HG02981 (cell line): ENCODE data around the gene CSDE1.

Source experiments
- ATAC-seq: cut with Tn5 transposase; IDR thresholded peaks from one replicate; pipeline ENCODE4 v1.9.1; 2021; ENCODE audit warnings: mild to moderate bottlenecking, moderate library complexity; ENCODE audit not compliant: unreplicated experiment

CSDE1 gene

DNA sequence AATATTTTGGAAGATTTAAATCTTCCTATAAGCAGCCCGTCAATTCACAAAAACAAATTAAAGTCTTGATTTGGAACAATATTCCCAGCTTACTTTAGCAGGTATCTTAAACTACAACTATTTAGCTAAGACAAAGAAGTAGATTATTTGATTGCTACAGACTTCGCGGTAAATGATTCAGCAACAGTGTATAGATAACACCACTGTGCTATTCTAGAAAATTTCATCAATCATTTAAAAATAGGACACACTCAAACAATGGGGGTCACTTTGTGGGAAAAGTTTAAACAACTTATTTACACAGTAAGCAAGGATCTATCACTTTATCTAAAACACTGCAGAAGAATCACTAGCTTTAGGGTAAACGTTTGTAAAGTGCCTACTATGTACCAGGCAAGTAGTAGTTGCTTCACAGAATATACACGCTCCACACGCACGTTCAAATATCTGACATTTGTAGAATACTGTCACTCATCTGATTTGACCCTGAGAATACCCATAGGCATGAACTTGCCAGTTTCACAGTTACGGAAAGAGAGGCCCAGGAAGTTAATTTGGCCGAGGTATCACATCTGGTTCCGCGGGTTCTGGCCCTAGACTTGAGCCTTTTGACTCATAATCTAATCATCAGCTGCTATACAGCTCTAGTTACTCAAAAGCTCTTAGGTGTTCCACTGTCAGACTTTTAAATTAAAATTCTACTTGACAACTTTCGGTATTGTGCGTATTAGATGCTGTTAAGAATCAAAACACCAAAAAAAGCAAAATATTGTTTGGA lies 88.8 kb downstream of the CSDE1 start:
- no peak for ATAC-seq

DNA sequence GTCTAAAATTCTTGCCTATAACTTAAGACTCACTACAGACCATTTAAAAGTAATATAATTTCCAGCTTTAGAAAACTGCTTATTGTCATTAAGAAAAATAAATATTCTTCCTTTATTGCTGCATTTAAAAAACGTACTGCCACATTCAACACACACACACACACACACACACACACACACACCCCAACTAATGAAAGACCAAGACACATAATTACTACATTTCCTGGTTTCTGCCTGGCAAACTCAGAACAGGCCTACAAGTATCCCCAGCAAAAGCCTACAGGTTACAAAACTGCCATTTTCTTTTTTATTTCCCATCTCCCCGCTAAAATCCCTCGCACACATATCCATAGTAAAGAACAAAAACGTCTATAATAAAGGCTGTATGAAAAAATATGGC lies 89.4 kb downstream of the CSDE1 start:
- ATAC-seq: no peak

DNA sequence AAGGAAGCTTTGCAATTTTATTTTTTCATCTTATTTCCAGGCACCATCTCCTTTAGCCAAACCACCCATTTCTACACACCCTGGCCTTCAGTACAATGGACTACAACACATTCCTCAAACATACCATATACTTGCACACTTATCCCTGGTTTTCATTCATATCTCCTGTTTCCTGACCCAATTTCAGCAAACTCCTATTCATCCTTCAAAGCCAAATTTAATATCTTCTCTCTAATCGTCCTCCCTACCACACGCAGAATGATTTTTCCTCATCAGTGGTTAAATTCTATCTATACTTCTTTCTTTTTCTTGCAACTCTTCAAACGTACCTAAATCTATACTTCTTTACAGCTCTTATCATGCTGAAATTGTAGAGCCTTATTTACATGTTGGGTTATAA lies 90.8 kb downstream of the CSDE1 start:
- ATAC-seq: no peak
